DMS114 treated with DMSO at 0.1 percent for 48 hours (cell line): ENCODE data around the gene CCNG1.

Experiments used
- DNase-seq: peaks from one replicate; lab custom pipeline; 2025; ENCODE audit not compliant: unreplicated experiment; lab: John Stamatoyannopoulos, UW

Gene CCNG1

GRCh38 chr5:163489055-163489744, 51.8 kb downstream of the CCNG1 start:
- no peak for DNase-seq

- no peak for DNase-seq
These were observed 52.3 kb downstream of the CCNG1 start for GRCh38 chr5:163489745-163490075.
